AG08396 (cell line): Measurements from ENCODE around the gene CHST6.
"Not testable (repeated sequence)": the region's sequence is repeated elsewhere in the genome, so short reads cannot be mapped to it uniquely, and the experiment has no call there.

Experiments
- DNase-seq: peaks from one replicate; pipeline ENCODE4 v3.0.0; 2012; ENCODE audit warnings: low spot score, mixed read lengths

CHST6 gene

DNA sequence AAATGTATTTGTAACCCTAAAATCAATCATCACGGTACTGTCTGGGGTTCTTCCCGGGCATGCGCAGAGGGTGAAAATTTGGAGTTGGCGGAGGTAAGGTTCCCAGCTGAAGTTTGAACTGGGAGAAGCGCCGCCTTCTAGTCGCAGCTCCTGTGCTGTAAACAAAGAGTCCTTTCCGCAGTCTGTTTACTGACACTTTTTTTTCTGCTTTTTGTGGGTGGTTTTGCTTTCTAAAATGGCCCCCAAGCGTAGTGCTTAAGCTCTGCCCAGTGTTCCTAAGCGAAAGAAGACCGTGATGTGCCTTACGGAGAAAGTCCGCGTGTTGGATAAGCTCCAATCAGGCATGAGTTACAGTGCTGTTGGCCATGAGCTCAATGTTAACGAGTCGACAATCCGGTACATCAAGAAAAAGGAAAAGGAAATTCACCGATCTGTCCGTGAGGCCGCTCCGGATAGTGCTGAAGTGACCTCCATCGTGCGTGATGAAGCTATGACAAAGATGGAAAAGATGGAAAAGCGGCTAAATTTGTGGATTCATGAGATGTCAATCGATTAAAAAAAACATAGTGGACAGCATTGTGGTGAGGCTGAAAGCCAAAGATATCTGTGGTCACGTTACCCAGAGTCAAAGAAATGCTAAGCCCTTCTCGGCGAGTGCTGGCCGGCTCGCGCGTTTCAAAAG is 61.4 kb downstream of the CHST6 start:
- peak; percentile 76 for DNase-seq

DNA sequence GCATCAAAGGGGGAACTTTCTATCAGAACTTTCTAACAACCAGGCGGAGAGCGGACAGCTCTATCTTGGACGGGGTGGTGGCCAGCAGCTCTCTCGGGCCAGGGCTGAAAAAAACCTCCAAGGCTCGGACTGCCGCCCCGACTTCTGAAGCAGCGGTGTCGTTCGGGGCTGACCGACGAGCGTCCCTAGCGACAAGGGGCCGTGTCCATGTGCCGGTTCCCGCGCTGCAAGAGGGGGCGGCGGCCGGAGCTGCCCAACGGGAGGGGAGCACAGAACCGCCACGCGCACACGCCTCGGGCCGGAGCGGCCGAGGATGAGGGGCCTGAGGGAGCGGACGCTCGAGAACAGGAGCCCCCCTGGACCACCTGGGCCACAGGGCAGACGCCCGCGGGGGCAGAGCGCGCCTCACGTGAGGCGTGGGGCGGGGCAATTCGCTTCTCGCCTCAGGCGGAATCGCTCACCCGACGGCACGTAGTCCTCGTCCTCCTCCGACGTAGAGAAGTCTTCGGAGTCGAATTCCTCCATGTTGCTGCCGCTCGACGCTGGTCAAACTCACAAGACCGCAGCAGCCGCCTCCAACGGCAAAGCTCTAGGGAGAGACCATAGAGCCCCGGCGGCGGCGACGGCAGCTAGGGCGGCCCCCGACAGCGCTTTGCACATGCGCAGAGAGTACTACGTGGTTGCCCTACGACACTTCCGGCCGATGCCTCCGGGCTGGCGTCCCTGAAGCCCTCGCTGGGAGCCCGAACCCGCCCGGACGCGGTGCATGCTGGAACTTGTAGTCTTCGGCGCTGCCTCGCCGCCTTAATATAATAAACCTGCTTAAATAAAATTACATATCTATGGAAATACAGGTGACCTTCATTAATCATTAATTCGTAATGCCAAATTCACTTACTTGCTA is 62.2 kb downstream of the CHST6 start, which contains the start of gene CFDP1:
Gene CFDP1, minus strand, starts transcription at position 676 of the 904 bp plus-strand sequence. Its CDS starts 151 bp downstream, at position 525.
- DNase-seq = peak; percentile 99

DNA sequence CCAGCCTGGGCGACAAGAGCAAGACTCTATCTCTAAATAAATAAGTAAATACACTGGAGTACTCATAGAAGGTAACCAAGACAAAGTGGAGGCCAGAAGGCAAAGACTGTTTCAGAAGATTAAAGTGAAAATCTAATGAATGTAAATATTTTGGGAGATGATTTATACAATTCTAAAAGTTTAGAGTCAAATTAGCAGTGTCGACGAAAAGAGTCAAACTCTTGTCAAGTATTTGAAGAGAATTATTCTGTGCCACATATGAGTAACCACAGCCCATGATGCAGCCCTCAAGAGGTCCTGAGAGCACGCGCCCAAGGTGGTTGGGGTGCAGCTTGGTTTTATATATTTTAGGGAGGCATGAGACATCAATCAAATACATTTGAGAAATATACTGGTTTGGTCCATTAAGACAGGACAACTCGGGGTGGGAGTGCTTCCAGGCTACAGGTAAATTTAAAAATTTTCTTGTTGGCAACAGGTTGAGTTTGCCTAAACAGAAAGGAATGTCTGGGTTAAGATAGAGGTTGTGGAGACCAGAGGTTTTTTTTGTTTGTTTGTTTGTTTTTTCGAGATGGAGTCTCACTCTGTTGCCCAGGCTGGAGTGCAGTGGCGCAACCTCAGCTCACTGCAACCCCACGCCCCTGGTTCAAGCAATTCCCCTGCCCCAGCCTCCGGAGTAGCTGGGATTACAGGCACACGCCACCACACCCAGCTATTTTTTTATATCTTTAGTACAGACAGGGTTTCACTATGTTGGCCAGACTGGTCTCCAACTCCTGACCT is 65.4 kb downstream of the CHST6 start:
- DNase-seq = no peak

DNA sequence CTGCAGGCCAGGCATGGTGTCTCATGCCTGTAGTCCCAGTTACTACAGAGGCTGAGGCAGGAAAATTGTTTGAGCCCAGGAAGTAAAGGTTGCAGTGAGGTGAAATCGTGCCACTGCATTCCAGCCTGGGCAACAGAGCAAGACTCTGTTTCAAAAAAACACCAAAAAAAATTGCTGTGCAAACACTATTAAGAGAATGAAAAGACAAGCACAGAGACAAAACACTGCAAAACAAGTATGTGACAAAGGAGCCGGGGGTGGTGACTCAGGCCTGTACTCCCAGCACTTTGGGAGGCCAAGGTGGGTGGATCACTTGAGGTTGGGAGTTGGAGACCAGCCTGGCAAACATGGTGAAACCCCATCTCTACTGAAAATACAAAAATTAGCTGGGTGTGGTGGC is 68.7 kb downstream of the CHST6 start:
- DNase-seq = not testable (repeated sequence)

DNA sequence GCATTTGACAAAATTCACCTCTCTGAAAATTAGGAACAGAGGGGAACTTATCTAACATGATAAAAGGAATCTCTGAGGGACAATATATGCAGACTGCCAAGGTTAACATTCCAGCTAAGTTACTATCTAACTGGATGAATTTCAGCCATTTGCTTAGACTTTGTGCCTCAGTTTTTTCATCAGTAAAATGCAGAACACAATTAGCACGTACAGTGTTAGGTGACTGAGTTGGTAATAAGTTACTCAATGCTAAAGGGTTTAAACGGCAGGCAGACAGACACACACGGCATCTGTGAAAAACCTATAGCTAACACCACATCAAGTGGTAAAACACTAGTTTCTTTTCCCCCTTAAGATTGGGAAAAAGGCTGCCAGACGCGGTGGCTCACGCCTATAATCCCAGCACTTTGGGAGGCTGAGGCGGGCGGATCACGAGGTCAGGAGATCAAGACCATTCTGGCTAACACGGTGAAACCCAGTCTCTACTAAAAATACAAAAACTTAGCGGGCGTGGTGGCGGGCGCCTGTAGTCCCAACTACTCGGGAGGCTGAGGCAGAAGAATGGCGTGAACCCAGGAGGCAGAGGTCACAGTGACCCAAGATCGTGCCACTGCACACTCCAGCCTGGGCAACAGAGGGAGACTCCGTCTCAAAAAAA is 71.0 kb downstream of the CHST6 start:
- not testable (repeated sequence) for DNase-seq

DNA sequence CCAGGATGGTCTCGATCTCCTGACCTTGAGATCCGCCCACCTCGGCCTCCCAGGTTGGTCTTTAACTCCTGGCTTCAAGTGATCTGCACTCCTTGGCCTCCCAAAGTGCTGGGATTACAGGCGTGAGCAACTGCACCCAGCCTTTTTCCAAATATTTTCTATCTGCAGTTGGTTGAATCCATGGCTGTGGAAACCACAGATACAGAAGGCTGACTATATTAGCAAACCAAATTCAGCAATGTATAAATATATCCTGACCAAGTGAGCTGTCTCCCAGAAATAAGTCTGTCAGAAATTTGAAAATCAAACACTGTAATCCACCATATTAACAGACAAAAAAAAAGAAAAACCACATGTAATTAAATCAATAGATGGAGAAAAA is 71.5 kb downstream of the CHST6 start:
- no peak for DNase-seq
